Measurements from ENCODE around the gene ITIH3.

- no peak for TF ChIP-seq EZH2 (IDR thresholded peaks at IDR 0.05; ENCODE audit: borderline replicate concordance, control insufficient read depth, low read depth, low read length)
- peak; percentile 54; the same call in 1 of the 2 replicates for TF ChIP-seq YY1 (IDR thresholded peaks at IDR 0.05; ENCODE audit: low read depth, low read length)
- no peak for TF ChIP-seq GATAD2B (conservative IDR thresholded peaks at IDR 0.05; ENCODE audit: low read depth)
- no peak for TF ChIP-seq HDGF (IDR thresholded peaks at IDR 0.05)
- no peak for TF ChIP-seq ETV6 (conservative IDR thresholded peaks at IDR 0.05 in 1 of 2, IDR thresholded peaks at IDR 0.05 in 1 of 2; ENCODE audit: borderline replicate concordance in 1 of 2, low read depth in 1 of 2)
- TF ChIP-seq, protein P1, sequence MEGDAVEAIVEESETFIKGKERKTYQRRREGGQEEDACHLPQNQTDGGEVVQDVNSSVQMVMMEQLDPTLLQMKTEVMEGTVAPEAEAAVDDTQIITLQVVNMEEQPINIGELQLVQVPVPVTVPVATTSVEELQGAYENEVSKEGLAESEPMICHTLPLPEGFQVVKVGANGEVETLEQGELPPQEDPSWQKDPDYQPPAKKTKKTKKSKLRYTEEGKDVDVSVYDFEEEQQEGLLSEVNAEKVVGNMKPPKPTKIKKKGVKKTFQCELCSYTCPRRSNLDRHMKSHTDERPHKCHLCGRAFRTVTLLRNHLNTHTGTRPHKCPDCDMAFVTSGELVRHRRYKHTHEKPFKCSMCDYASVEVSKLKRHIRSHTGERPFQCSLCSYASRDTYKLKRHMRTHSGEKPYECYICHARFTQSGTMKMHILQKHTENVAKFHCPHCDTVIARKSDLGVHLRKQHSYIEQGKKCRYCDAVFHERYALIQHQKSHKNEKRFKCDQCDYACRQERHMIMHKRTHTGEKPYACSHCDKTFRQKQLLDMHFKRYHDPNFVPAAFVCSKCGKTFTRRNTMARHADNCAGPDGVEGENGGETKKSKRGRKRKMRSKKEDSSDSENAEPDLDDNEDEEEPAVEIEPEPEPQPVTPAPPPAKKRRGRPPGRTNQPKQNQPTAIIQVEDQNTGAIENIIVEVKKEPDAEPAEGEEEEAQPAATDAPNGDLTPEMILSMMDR (IDR thresholded peaks at IDR 0.05 in 2 of 3, conservative IDR thresholded peaks at IDR 0.05 in 1 of 3; ENCODE audit: control insufficient read depth in 2 of 3, extremely low read depth in 1 of 3, insufficient read depth in 1 of 3, low read depth in 3 of 3, low read length in 3 of 3), result peak; percentile 65 to 83 (median 71)
- peak; percentile 89 for TF ChIP-seq SMC3 (IDR thresholded peaks at IDR 0.05; ENCODE audit: borderline replicate concordance, low read length)
- TF ChIP-seq, protein P2, sequence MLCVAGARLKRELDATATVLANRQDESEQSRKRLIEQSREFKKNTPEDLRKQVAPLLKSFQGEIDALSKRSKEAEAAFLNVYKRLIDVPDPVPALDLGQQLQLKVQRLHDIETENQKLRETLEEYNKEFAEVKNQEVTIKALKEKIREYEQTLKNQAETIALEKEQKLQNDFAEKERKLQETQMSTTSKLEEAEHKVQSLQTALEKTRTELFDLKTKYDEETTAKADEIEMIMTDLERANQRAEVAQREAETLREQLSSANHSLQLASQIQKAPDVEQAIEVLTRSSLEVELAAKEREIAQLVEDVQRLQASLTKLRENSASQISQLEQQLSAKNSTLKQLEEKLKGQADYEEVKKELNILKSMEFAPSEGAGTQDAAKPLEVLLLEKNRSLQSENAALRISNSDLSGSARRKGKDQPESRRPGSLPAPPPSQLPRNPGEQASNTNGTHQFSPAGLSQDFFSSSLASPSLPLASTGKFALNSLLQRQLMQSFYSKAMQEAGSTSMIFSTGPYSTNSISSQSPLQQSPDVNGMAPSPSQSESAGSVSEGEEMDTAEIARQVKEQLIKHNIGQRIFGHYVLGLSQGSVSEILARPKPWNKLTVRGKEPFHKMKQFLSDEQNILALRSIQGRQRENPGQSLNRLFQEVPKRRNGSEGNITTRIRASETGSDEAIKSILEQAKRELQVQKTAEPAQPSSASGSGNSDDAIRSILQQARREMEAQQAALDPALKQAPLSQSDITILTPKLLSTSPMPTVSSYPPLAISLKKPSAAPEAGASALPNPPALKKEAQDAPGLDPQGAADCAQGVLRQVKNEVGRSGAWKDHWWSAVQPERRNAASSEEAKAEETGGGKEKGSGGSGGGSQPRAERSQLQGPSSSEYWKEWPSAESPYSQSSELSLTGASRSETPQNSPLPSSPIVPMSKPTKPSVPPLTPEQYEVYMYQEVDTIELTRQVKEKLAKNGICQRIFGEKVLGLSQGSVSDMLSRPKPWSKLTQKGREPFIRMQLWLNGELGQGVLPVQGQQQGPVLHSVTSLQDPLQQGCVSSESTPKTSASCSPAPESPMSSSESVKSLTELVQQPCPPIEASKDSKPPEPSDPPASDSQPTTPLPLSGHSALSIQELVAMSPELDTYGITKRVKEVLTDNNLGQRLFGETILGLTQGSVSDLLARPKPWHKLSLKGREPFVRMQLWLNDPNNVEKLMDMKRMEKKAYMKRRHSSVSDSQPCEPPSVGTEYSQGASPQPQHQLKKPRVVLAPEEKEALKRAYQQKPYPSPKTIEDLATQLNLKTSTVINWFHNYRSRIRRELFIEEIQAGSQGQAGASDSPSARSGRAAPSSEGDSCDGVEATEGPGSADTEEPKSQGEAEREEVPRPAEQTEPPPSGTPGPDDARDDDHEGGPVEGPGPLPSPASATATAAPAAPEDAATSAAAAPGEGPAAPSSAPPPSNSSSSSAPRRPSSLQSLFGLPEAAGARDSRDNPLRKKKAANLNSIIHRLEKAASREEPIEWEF (IDR thresholded peaks at IDR 0.05; ENCODE audit: insufficient replicate concordance, low read depth, low read length), result no peak
- no peak for TF ChIP-seq CBX5 (IDR thresholded peaks at IDR 0.05; ENCODE audit: low read depth)
- TF ChIP-seq POLR2A (IDR thresholded peaks at IDR 0.05; ENCODE audit: low read depth, low read length), result no peak
- TF ChIP-seq CEBPB (IDR thresholded peaks at IDR 0.05; ENCODE audit: borderline replicate concordance in 1 of 2, low read depth in 2 of 2, low read length in 2 of 2), result no peak
- TF ChIP-seq, protein P3, sequence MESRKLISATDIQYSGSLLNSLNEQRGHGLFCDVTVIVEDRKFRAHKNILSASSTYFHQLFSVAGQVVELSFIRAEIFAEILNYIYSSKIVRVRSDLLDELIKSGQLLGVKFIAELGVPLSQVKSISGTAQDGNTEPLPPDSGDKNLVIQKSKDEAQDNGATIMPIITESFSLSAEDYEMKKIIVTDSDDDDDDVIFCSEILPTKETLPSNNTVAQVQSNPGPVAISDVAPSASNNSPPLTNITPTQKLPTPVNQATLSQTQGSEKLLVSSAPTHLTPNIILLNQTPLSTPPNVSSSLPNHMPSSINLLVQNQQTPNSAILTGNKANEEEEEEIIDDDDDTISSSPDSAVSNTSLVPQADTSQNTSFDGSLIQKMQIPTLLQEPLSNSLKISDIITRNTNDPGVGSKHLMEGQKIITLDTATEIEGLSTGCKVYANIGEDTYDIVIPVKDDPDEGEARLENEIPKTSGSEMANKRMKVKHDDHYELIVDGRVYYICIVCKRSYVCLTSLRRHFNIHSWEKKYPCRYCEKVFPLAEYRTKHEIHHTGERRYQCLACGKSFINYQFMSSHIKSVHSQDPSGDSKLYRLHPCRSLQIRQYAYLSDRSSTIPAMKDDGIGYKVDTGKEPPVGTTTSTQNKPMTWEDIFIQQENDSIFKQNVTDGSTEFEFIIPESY (IDR thresholded peaks at IDR 0.05), result no peak
- peak; percentile 93 for TF ChIP-seq RAD21 (IDR thresholded peaks at IDR 0.05; ENCODE audit: insufficient read depth, low read depth, low read length)
- TF ChIP-seq JUND (IDR thresholded peaks at IDR 0.05; ENCODE audit: low read depth, low read length), result no peak
Observed at GRCh38 chr3:52851348-52851747, 56.8 kb downstream of the ITIH3 start.
